ENCODE data around the gene ELN.

DNA sequence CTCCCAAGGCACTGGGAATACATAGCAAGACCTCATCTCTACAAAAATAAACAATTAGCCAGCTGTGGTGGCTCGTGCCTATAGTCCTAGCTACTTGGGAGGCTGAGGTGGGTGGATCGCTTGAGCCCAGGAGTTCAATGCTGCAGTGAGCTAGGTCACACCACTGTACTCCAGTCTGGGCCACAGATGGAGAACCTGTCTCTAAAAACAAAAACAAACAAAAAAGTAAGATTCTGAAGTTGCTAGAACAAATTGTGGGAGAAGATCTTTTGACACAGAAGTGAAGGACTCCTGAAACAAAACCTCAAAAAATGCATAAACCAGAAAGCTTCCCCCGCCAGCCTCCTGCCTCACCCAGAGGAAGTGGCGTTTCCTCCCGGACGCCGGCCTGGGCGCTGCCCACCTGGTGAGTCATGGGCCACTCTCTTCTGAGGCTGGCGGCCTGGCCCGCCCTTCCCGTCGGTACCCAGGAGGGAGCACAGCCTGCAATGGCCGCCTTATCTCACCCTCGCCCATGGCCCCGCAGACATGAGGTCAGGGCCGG, 25.4 kb upstream of the ELN start:
- no peak for TF ChIP-seq CEBPB (IDR thresholded peaks at IDR 0.05; ENCODE audit: low read depth, low read length)
- TF ChIP-seq TCF12 (IDR thresholded peaks at IDR 0.05; ENCODE audit: low read depth, low read length), result no peak
- no peak for TF ChIP-seq CHD2 (IDR thresholded peaks at IDR 0.05; ENCODE audit: low read length)
- no peak for TF ChIP-seq EZH2 (IDR thresholded peaks at IDR 0.05; ENCODE audit: low read depth, low read length, severe bottlenecking)
- no peak for TF ChIP-seq TBP (IDR thresholded peaks at IDR 0.05; ENCODE audit: low read depth, low read length)
- TF ChIP-seq POLR2AphosphoS5 (IDR thresholded peaks at IDR 0.05; ENCODE audit: low read depth, low read length), result no peak
- TF ChIP-seq, protein P1, sequence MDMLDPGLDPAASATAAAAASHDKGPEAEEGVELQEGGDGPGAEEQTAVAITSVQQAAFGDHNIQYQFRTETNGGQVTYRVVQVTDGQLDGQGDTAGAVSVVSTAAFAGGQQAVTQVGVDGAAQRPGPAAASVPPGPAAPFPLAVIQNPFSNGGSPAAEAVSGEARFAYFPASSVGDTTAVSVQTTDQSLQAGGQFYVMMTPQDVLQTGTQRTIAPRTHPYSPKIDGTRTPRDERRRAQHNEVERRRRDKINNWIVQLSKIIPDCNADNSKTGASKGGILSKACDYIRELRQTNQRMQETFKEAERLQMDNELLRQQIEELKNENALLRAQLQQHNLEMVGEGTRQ (IDR thresholded peaks at IDR 0.05; ENCODE audit: low read length), result no peak
- TF ChIP-seq SIX5 (IDR thresholded peaks at IDR 0.05; ENCODE audit: low read depth, low read length), result no peak
- no peak for TF ChIP-seq CHD1 (IDR thresholded peaks at IDR 0.05; ENCODE audit: low read depth, low read length)
- no peak for TF ChIP-seq YY1 (IDR thresholded peaks at IDR 0.05; ENCODE audit: low read depth, low read length)
- TF ChIP-seq, protein P2, sequence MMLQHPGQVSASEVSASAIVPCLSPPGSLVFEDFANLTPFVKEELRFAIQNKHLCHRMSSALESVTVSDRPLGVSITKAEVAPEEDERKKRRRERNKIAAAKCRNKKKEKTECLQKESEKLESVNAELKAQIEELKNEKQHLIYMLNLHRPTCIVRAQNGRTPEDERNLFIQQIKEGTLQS (IDR thresholded peaks at IDR 0.05; ENCODE audit: insufficient read depth, low read depth, low read length), result no peak
- TF ChIP-seq, protein P3, sequence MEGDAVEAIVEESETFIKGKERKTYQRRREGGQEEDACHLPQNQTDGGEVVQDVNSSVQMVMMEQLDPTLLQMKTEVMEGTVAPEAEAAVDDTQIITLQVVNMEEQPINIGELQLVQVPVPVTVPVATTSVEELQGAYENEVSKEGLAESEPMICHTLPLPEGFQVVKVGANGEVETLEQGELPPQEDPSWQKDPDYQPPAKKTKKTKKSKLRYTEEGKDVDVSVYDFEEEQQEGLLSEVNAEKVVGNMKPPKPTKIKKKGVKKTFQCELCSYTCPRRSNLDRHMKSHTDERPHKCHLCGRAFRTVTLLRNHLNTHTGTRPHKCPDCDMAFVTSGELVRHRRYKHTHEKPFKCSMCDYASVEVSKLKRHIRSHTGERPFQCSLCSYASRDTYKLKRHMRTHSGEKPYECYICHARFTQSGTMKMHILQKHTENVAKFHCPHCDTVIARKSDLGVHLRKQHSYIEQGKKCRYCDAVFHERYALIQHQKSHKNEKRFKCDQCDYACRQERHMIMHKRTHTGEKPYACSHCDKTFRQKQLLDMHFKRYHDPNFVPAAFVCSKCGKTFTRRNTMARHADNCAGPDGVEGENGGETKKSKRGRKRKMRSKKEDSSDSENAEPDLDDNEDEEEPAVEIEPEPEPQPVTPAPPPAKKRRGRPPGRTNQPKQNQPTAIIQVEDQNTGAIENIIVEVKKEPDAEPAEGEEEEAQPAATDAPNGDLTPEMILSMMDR (IDR thresholded peaks at IDR 0.05; ENCODE audit: control extremely low read depth in 1 of 3, insufficient read depth in 1 of 3, low read depth in 1 of 3, low read length in 3 of 3), result no peak
- TF ChIP-seq RFX5 (IDR thresholded peaks at IDR 0.05; ENCODE audit: borderline replicate concordance, low read depth, low read length), result no peak
